Frontal cortex (tissue), 4 donors: ENCODE data around the gene N4BP3. TPM values are rescaled to one million over a fixed set of nuclear protein-coding genes. Genes with fewer than 3 reads are reported as not detected.
"Not testable (repeated sequence)": the region's sequence is repeated elsewhere in the genome, so short reads cannot be mapped to it uniquely, and the experiment has no call there.

Source experiments
- DNase-seq, 2 donors: peaks; one replicate each; pipeline ENCODE4 v3.0.0; 2012; ENCODE audit warnings: low spot score in 2 of 2
- FAIRE-seq: peaks from 2 replicates; lab custom pipeline; 2012; peaks lifted over from hg19 to GRCh38; lab: Jason Lieb, UNC
- total RNA-seq: library from RNA; depleted of rRNA; stranded (reverse); fragments of >200 nt; gene quantifications from one replicate; pipeline ENCODE4 v1.2.3, GENCODE V29; 2014
- donor health status: control.
- donor health status: control.
- donor health status: control.

Gene N4BP3
- total RNA-seq: 4.1 TPM

GRCh38 chr5:178113141-178113787 lies at the start of gene N4BP3:
N4BP3 (plus strand) TSS chr5:178113532; CDS start chr5:178119584, 6,052 bp downstream.
- DNase-seq: peak in 1 of 2 donors; percentile 67
- FAIRE-seq: no peak

DNA sequence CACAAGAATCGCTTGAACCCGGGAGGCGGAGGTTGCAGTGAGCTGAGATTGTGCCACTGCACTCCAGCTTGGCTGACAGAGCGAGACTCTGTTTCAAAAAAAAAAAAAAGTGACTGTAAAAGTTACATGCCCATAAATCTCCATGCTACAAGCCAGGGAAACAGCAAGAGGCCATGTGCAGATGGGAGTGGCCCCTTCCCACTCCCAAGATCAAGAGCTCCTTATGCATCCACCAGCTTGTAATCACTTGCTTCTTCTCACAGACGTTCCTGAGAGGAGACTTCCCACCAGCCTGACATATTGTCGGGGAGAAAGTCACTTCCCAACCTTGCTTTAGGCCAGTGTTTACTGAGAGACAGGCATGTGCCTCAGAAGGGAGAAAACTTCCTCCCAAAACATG lies 45.6 kb upstream of the N4BP3 start:
- DNase-seq (no peak), FAIRE-seq (no peak)

GRCh38 chr5:178068293-178068692 lies 45.0 kb upstream of the N4BP3 start:
- DNase-seq (no peak), FAIRE-seq (no peak)

DNA sequence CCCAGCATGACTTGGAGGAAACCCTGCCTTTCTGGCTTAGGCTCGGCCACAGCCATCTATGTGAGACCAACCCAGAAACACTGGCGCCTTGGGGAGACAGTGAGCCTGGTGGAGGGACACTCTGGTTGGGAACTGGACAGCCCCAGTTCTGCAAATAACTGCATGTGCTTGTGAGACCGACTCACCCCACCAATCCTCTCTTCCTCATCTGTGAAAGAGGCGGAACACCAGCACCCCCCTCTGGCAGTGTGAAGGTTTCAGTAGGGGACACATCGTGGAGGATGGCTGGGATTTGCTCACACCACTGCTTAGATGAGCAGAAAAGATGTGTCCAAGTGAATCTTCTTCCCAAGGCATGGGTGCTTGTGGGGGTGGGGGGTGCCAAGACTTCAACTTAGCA lies 43.4 kb upstream of the N4BP3 start:
- FAIRE-seq (no peak), DNase-seq (no peak)

- DNase-seq: no peak
Measured at GRCh38 chr5:178071108-178071507, 42.2 kb upstream of the N4BP3 start.

GRCh38 chr5:178072749-178073148 lies 40.6 kb upstream of the N4BP3 start:
- DNase-seq: no peak
- FAIRE-seq: no peak

More at GRCh38 chr5:178071108-178071507, 42.2 kb upstream of the N4BP3 start:
- FAIRE-seq: no peak

- FAIRE-seq (no peak), DNase-seq (no peak)
Measured at GRCh38 chr5:178074266-178074952, 38.9 kb upstream of the N4BP3 start.

GRCh38 chr5:178076965-178077364 lies 36.4 kb upstream of the N4BP3 start:
- not testable (repeated sequence) for FAIRE-seq, DNase-seq

- DNase-seq (no peak), FAIRE-seq (no peak)
Measured at GRCh38 chr5:178077751-178078150, 35.6 kb upstream of the N4BP3 start.

- FAIRE-seq: no peak
- DNase-seq: no peak
Measured at GRCh38 chr5:178078197-178079010, 34.9 kb upstream of the N4BP3 start.

GRCh38 chr5:178080056-178080455 lies 33.3 kb upstream of the N4BP3 start:
- FAIRE-seq (no peak), DNase-seq (no peak)

- DNase-seq: no peak
- FAIRE-seq: no peak
Measured at GRCh38 chr5:178080618-178081410, 32.5 kb upstream of the N4BP3 start.

- no peak for DNase-seq
- FAIRE-seq: no peak
Measured at GRCh38 chr5:178081571-178082243, 31.6 kb upstream of the N4BP3 start.

DNA sequence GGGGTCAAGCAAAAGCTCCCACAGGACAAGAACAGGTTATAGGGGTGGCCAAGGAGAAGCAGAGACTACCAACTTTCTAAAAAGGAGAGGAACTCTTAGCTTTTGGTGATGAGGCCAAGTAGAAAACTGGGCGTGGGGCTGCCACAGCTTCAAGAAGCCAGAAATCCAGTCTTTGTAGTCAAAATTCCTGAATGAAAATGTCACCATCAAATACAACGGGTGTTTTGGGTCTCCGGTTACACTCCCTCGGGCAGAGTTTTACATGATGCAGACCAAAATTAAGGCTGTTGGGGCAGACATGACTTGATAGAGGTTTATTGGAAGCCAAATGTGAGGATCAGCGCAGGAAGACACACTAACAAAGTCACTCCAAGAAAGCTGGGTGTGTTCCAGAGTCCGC lies 29.4 kb upstream of the N4BP3 start:
- FAIRE-seq (no peak), DNase-seq (no peak)

GRCh38 chr5:178085316-178085715 lies 28.0 kb upstream of the N4BP3 start:
- FAIRE-seq: no peak

GRCh38 chr5:178086266-178086665 lies 27.1 kb upstream of the N4BP3 start:
- FAIRE-seq: no peak
- peak in 1 of 2 donors; percentile 32 for DNase-seq

More at GRCh38 chr5:178085316-178085715, 28.0 kb upstream of the N4BP3 start:
- DNase-seq: no peak

DNA sequence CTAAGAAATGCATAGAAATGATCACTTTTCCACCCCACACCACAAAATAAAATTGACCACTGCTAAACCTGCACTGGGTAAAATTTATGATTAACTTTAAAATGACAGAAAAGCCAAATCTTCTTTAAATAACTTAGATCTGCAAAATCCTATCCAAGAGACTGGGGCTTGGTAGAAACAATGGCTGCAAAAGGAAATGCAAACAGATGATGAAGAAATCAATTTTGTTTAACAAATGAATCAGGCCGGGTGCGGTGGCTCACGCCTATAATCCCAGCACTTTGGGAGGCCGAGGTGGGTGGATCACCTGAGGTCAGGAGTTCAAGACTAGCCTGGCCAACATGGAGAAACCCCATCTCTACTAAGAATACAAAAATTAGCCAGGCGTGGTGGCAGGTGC lies 26.1 kb upstream of the N4BP3 start:
- not testable (repeated sequence) for DNase-seq, FAIRE-seq

DNA sequence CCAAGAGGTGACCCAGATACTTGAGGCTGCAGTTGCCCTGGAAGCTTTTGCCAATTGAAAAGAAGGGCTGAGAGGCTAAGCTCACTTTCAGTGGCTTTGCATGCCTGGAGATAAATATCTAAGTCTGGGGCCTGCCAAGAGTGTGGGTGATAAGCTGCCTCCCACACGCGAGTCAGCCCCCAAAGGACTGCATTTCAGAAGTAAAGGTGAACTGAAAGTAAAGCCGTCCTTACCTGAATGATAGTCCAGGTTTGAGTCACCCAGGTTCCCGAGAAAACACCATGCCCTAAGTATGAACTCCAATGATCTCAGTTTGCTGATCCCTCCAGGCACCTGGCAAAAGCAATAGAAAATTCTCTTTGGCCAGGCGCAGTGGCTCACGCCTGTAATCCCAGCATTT lies 22.5 kb upstream of the N4BP3 start:
- DNase-seq (no peak), FAIRE-seq (no peak)

GRCh38 chr5:178093134-178093533 lies 20.2 kb upstream of the N4BP3 start:
- DNase-seq: no peak
- no peak for FAIRE-seq
